HEK293 (cell line): ENCODE measurements around the gene TMEM256.

Experiments
- EGR2 ChIP-seq: fragments of 450-650 bp; formaldehyde crosslinking; IDR thresholded peaks from 2 replicates; pipeline ENCODE4 v1.5.1; 2016; ENCODE audit warnings: low read depth, missing biosample characterization, missing genetic modification characterization
- HOXD13 ChIP-seq: sonication (generic); formaldehyde crosslinking; IDR thresholded peaks from 2 replicates; pipeline ENCODE4 v1.8.0; 2022; ENCODE audit warnings: missing genetic modification reagents, borderline replicate concordance
- PRDM2 ChIP-seq: fragments of 450-650 bp; formaldehyde crosslinking; IDR thresholded peaks from 2 replicates; pipeline ENCODE4 v1.5.1; 2016; ENCODE audit warnings: missing biosample characterization, missing genetic modification characterization, borderline replicate concordance
- REPIN1 ChIP-seq: fragments of 450-650 bp; formaldehyde crosslinking; IDR thresholded peaks from 2 replicates; pipeline ENCODE4 v1.5.1; 2017; ENCODE audit warnings: missing biosample characterization, missing genetic modification characterization, low read depth
- YY2 ChIP-seq: fragments of 450-650 bp; formaldehyde crosslinking; IDR thresholded peaks from 2 replicates; pipeline ENCODE4 v1.5.1; 2016; ENCODE audit warnings: missing biosample characterization, missing genetic modification characterization
- ZBTB17 ChIP-seq: fragments of 450-650 bp; formaldehyde crosslinking; IDR thresholded peaks from 2 replicates; pipeline ENCODE4 v1.5.1; 2016; ENCODE audit warnings: missing biosample characterization, missing genetic modification characterization
- ZFP41 ChIP-seq: fragments of 450-650 bp; formaldehyde crosslinking; IDR thresholded peaks from 2 replicates; pipeline ENCODE4 v1.5.1; 2016; ENCODE audit warnings: missing biosample characterization, missing genetic modification characterization, borderline replicate concordance
- ZNF175 ChIP-seq: fragments of 450-650 bp; formaldehyde crosslinking; IDR thresholded peaks from 2 replicates; pipeline ENCODE4 v1.5.1; 2016; ENCODE audit warnings: missing biosample characterization, missing genetic modification characterization
- ZNF19 ChIP-seq: fragments of 450-650 bp; formaldehyde crosslinking; IDR thresholded peaks from 2 replicates; pipeline ENCODE4; 2016; ENCODE audit warnings: missing biosample characterization, missing genetic modification characterization, low read depth
- ZNF221 ChIP-seq: fragments of 450-650 bp; formaldehyde crosslinking; IDR thresholded peaks from 2 replicates; pipeline ENCODE4 v1.5.1; 2017; ENCODE audit warnings: missing biosample characterization, missing genetic modification characterization, borderline replicate concordance
- ZNF24 ChIP-seq: fragments of 450-650 bp; formaldehyde crosslinking; IDR thresholded peaks from 2 replicates; pipeline ENCODE4 v1.5.1; 2016; ENCODE audit warnings: missing biosample characterization, missing genetic modification characterization
- ZNF274 ChIP-seq, 2 experiments: fragments of 200-500 bp in 1 of 2; fragments of 450-650 bp in 1 of 2; sonication (Bioruptor generic) in 1 of 2; formaldehyde crosslinking in 1 of 2; IDR thresholded peaks; 2 replicates each; pipeline versions ENCODE4 v1.5.1 to v1.6.1; 2014 to 2016; ENCODE audit warnings: borderline replicate concordance in 1 of 2, inconsistent platforms in 1 of 2, low read length in 1 of 2, missing biosample characterization in 1 of 2, missing genetic modification characterization in 1 of 2
- ZNF366 ChIP-seq: fragments of 450-650 bp; formaldehyde crosslinking; conservative IDR thresholded peaks from 2 replicates; pipeline ENCODE4 v1.5.1; 2016; ENCODE audit warnings: missing biosample characterization, missing genetic modification characterization
- ZNF423 ChIP-seq: fragments of 450-650 bp; formaldehyde crosslinking; IDR thresholded peaks from 2 replicates; pipeline ENCODE4 v1.5.1; 2016; ENCODE audit warnings: missing biosample characterization, missing genetic modification characterization
- ZNF521 ChIP-seq: fragments of 450-650 bp; formaldehyde crosslinking; IDR thresholded peaks from 2 replicates; pipeline ENCODE4 v1.5.1; 2017; ENCODE audit warnings: missing biosample characterization, mild to moderate bottlenecking, missing genetic modification characterization
- ZNF529 ChIP-seq: fragments of 450-650 bp; formaldehyde crosslinking; IDR thresholded peaks from 2 replicates; pipeline ENCODE4 v1.5.1; 2017; ENCODE audit warnings: missing genetic modification characterization, missing biosample characterization; ENCODE audit not compliant: insufficient replicate concordance
- ZNF560 ChIP-seq: fragments of 450-650 bp; formaldehyde crosslinking; IDR thresholded peaks from 2 replicates; pipeline ENCODE4 v1.5.1; 2017; ENCODE audit warnings: missing biosample characterization, missing genetic modification characterization, borderline replicate concordance
- ZNF585B ChIP-seq: fragments of 450-650 bp; formaldehyde crosslinking; IDR thresholded peaks from 2 replicates; pipeline ENCODE4 v1.5.1; 2016; ENCODE audit warnings: missing biosample characterization, missing genetic modification characterization
- ZNF777 ChIP-seq: fragments of 450-650 bp; formaldehyde crosslinking; IDR thresholded peaks from 2 replicates; pipeline ENCODE4 v1.5.1; 2017; ENCODE audit warnings: missing biosample characterization, missing genetic modification characterization, borderline replicate concordance
- ZNF791 ChIP-seq: fragments of 450-650 bp; formaldehyde crosslinking; IDR thresholded peaks from 2 replicates; pipeline ENCODE4 v1.5.1; 2016; ENCODE audit warnings: missing biosample characterization, missing genetic modification characterization
- ZNF830 ChIP-seq: fragments of 450-650 bp; IDR thresholded peaks from 2 replicates; pipeline ENCODE4 v1.5.0; 2018; ENCODE audit warnings: missing biosample characterization, missing genetic modification characterization, low read depth, mild to moderate bottlenecking, moderate library complexity
- ZSCAN16 ChIP-seq: fragments of 450-650 bp; formaldehyde crosslinking; IDR thresholded peaks from 2 replicates; pipeline ENCODE4 v1.5.1; 2016; ENCODE audit warnings: missing biosample characterization, missing genetic modification characterization
- ZXDB ChIP-seq: fragments of 450-650 bp; formaldehyde crosslinking; IDR thresholded peaks from 2 replicates; pipeline ENCODE4 v1.5.1; 2016; ENCODE audit warnings: missing biosample characterization, missing genetic modification characterization
- TF ChIP-seq, protein P1 (sequence below): fragments of 450-650 bp; formaldehyde crosslinking; IDR thresholded peaks from 2 replicates; pipeline ENCODE4 v1.5.1; 2017; ENCODE audit warnings: missing biosample characterization, mild to moderate bottlenecking, missing genetic modification characterization, moderate library complexity
- TF ChIP-seq, protein P2 (sequence below): fragments of 450-650 bp; formaldehyde crosslinking; IDR thresholded peaks from 2 replicates; pipeline ENCODE4 v1.5.1; 2016; ENCODE audit warnings: missing biosample characterization, missing genetic modification characterization
- TF ChIP-seq, protein P3 (sequence below): fragments of 450-650 bp; formaldehyde crosslinking; IDR thresholded peaks from 2 replicates; pipeline ENCODE4 v1.5.1; 2016; ENCODE audit warnings: missing biosample characterization, missing genetic modification characterization

Gene TMEM256

DNA sequence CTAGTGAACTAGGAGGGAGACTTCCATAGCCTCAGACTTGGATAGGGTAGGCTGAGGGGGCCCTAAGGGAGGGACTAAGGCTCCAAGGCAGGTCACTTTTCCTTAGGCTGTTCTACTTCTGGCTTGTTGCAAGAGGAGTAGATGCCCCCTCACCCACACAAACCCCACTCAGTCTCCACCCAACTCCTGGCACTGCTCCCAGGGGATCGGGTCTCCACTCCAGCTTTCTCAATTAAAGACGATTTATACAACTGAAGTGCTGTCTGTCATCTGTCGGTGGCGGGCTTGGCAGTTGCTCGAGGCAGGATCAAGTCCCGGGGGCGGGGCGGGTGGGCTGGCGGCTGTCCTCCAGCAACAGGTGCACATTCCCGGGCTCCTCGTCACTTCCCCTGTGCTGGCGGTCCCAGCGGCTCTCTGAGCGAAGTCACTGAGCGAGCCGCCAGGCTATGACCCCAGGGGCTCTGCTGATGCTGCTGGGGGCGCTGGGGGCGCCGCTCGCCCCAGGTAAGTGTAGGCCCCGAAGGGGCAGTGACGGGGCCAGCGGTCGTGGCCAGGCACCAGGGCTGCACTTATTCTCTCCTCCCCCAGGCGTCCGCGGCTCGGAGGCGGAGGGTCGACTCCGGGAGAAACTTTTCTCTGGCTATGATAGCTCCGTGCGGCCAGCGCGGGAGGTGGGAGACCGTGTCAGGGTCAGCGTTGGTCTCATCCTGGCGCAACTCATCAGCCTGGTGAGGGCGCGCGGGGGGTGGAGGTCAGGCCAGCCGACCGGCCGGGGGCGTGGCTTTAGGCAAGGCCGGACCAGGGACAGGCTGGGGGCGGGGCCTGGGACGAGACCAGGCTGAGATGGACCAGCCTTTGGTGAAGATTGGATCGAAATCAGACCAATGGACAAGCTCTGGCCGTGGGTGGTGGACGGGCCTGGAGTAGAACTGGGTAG lies 41.1 kb upstream of the TMEM256 start, which contains the start of gene CHRNB1 (continued):
- TF ChIP-seq YY2 (tag by site-specific recombination): no peak
- no peak for TF ChIP-seq PRDM2 (tag by site-specific recombination)
- TF ChIP-seq ZNF274 (IDR thresholded peaks at IDR 0.05; ENCODE audit: low read length): no peak
- no peak for TF ChIP-seq ZNF274 (tag by site-specific recombination; IDR thresholded peaks at IDR 0.05; ENCODE audit: borderline replicate concordance)
- no peak for TF ChIP-seq ZSCAN16 (tag by site-specific recombination)
- no peak for TF ChIP-seq REPIN1 (tag by site-specific recombination)
- TF ChIP-seq ZXDB: 0 out of 2 replicates have a peak, but pooled peaks have one; percentile 14
- no peak for TF ChIP-seq ZNF830 (tag by site-specific recombination)
- TF ChIP-seq, protein P1, sequence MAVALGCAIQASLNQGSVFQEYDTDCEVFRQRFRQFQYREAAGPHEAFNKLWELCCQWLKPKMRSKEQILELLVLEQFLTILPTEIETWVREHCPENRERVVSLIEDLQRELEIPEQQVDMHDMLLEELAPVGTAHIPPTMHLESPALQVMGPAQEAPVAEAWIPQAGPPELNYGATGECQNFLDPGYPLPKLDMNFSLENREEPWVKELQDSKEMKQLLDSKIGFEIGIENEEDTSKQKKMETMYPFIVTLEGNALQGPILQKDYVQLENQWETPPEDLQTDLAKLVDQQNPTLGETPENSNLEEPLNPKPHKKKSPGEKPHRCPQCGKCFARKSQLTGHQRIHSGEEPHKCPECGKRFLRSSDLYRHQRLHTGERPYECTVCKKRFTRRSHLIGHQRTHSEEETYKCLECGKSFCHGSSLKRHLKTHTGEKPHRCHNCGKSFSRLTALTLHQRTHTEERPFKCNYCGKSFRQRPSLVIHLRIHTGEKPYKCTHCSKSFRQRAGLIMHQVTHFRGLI: no peak
- no peak for TF ChIP-seq ZFP41
- no peak for TF ChIP-seq ZNF366 (tag by site-specific recombination)
- no peak for TF ChIP-seq ZNF423 (tag by site-specific recombination)
- no peak for TF ChIP-seq HOXD13 (CRISPR knock-in tag)
- no peak for TF ChIP-seq ZNF175
- TF ChIP-seq ZBTB17: peak; percentile 96
- TF ChIP-seq ZNF791 (tag by site-specific recombination): no peak
- TF ChIP-seq EGR2 (tag by site-specific recombination): peak; percentile 66
- TF ChIP-seq ZNF777 (tag by site-specific recombination): no peak
- TF ChIP-seq, protein P2, sequence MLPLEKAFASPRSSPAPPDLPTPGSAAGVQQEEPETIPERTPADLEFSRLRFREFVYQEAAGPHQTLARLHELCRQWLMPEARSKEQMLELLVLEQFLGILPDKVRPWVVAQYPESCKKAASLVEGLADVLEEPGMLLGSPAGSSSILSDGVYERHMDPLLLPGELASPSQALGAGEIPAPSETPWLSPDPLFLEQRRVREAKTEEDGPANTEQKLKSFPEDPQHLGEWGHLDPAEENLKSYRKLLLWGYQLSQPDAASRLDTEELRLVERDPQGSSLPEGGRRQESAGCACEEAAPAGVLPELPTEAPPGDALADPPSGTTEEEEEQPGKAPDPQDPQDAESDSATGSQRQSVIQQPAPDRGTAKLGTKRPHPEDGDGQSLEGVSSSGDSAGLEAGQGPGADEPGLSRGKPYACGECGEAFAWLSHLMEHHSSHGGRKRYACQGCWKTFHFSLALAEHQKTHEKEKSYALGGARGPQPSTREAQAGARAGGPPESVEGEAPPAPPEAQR (tag by site-specific recombination): no peak
- no peak for TF ChIP-seq ZNF585B
- no peak for TF ChIP-seq ZNF221 (tag by site-specific recombination)
- TF ChIP-seq, protein P3, sequence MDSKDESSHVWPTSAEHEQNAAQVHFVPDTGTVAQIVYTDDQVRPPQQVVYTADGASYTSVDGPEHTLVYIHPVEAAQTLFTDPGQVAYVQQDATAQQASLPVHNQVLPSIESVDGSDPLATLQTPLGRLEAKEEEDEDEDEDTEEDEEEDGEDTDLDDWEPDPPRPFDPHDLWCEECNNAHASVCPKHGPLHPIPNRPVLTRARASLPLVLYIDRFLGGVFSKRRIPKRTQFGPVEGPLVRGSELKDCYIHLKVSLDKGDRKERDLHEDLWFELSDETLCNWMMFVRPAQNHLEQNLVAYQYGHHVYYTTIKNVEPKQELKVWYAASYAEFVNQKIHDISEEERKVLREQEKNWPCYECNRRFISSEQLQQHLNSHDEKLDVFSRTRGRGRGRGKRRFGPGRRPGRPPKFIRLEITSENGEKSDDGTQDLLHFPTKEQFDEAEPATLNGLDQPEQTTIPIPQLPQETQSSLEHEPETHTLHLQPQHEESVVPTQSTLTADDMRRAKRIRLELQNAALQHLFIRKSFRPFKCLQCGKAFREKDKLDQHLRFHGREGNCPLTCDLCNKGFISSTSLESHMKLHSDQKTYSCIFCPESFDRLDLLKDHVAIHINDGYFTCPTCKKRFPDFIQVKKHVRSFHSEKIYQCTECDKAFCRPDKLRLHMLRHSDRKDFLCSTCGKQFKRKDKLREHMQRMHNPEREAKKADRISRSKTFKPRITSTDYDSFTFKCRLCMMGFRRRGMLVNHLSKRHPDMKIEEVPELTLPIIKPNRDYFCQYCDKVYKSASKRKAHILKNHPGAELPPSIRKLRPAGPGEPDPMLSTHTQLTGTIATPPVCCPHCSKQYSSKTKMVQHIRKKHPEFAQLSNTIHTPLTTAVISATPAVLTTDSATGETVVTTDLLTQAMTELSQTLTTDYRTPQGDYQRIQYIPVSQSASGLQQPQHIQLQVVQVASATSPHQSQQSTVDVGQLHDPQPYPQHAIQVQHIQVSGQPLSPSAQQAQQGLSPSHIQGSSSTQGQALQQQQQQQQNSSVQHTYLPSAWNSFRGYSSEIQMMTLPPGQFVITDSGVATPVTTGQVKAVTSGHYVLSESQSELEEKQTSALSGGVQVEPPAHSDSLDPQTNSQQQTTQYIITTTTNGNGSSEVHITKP (tag by site-specific recombination): peak; percentile 45; the same call in 1 of the 2 replicates
- no peak for TF ChIP-seq ZNF521 (tag by site-specific recombination)
- TF ChIP-seq ZNF560 (tag by site-specific recombination): no peak
- no peak for TF ChIP-seq ZNF24 (tag by site-specific recombination)
- TF ChIP-seq ZNF529 (tag by site-specific recombination): no peak
- TF ChIP-seq ZNF19 (tag by site-specific recombination): no peak
